AG10803 (cell line): Measurements from ENCODE around the gene NCK2.
"Not testable (repeated sequence)": the region's sequence is repeated elsewhere in the genome, so short reads cannot be mapped to it uniquely, and the experiment has no call there.

Experiments
- DNase-seq: peaks from one replicate; pipeline ENCODE4 v3.0.0; 2010; ENCODE audit warnings: low read depth
- H3K4me3 ChIP-seq: 2 replicates; pipeline ENCODE4 v1.5.1; 2011; ENCODE audit warnings: mild to moderate bottlenecking, low read length, control low read depth
- TF ChIP-seq, protein P1 (sequence below): conservative IDR thresholded peaks from 2 replicates; pipeline ENCODE4 v1.5.1; 2011; ENCODE audit warnings: mild to moderate bottlenecking, low read length, control low read depth, inconsistent platforms

NCK2 gene

DNA sequence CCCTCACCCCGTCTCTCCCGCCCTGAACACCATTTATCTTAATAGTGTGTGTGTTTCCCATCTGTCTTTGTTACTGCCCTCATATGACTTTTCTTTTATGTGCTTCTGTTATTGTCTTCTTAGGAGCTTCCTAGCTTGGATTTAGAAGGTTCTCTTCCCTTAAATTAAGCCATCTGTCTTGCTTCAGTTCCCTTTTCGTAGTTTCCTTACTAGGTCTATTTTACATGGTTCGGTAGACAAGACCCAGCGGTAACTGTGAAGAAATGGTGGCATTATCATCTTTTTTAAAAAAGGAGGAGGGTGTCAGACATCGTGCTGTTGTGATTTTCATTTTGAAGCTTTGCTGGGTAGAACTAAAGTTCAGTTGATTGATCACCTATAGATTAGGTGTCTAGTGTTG lies 10.3 kb downstream of the NCK2 start:
- TF ChIP-seq, protein P1, sequence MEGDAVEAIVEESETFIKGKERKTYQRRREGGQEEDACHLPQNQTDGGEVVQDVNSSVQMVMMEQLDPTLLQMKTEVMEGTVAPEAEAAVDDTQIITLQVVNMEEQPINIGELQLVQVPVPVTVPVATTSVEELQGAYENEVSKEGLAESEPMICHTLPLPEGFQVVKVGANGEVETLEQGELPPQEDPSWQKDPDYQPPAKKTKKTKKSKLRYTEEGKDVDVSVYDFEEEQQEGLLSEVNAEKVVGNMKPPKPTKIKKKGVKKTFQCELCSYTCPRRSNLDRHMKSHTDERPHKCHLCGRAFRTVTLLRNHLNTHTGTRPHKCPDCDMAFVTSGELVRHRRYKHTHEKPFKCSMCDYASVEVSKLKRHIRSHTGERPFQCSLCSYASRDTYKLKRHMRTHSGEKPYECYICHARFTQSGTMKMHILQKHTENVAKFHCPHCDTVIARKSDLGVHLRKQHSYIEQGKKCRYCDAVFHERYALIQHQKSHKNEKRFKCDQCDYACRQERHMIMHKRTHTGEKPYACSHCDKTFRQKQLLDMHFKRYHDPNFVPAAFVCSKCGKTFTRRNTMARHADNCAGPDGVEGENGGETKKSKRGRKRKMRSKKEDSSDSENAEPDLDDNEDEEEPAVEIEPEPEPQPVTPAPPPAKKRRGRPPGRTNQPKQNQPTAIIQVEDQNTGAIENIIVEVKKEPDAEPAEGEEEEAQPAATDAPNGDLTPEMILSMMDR = no peak
- no peak for DNase-seq
- no peak overlapping the region for H3K4me3 ChIP-seq

DNA sequence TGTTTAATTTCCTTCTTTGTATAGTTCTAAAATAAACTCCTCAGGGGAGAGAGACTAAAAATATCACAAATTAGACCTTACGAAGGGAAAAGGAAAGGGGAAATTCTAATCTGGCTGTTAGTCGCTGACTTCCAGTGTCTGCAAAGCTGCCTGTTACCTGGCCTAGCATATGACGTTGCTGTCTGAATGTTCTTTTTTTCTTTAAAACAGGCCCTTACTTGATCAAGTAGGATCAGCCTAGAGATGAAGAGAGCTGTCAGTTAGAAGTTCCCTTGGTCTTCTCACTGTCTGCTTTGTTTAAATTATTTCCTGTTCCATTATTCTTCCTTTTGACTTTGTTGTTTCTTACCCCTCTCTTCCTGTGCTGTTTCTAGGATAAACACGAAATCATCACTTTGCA lies 11.2 kb downstream of the NCK2 start:
- TF ChIP-seq, protein P1 = no peak
- DNase-seq = no peak
- H3K4me3 ChIP-seq = no peak overlapping the region

DNA sequence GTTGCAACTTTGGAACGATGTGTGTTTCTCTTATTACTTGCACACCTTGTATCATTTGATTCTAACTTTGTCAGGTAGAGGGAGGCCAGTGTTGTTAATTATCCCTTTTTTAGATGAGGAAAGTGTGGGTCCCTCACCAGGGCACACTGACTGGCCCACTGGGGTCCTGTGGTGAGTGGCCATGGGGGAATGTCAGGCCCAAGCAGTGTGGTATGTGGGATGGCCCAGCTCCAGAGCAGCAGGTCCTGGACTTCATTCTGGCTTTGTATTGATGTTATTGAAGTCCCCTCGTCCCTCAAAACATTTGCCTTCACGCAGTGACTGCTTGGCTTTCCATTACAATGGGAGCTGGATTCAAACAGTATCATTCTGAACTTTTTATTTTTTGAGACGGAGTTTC lies 11.7 kb downstream of the NCK2 start:
- TF ChIP-seq, protein P1 = no peak
- no peak for DNase-seq
- H3K4me3 ChIP-seq = no peak overlapping the region

DNA sequence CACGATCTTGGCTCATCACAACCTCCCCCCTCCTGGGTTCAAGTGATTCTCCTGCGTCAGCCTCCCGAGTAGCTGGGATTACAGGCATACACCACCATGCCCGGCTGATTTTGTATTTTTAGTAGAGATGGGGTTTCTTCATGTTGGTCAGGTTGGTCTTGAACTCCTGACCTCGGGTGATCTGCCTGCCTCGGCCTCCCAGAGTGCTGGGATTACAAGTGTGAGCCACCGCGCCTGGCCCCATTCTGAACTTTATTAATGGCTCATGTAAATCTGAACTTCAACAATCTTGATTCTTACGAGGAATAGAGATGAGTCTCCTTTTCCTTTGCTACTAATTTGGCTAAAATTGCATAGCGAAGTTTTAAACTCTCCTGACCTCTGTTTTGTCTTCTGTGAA lies 12.2 kb downstream of the NCK2 start:
- H3K4me3 ChIP-seq, DNase-seq: not testable (repeated sequence)

DNA sequence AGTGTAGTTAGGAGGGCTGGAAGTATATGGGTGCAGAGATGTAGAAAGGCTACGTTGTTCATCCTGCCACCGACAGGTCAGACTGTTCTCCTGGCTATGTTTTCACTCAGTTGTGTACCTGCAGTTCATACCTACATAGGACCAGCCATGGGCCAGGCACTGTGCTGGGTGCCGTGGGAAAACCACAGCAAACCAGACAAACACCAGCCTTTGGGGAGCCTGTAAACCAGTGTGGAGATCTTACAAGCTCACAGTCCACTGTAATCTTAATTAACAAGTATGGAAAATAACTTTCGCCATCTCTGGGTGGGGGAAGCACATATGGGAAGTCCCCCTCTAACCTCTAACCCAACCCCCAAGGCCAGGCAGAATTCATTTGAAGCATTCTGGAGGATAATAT lies 12.7 kb downstream of the NCK2 start:
- no peak for DNase-seq
- TF ChIP-seq, protein P1 = no peak
- H3K4me3 ChIP-seq = no peak overlapping the region

DNA sequence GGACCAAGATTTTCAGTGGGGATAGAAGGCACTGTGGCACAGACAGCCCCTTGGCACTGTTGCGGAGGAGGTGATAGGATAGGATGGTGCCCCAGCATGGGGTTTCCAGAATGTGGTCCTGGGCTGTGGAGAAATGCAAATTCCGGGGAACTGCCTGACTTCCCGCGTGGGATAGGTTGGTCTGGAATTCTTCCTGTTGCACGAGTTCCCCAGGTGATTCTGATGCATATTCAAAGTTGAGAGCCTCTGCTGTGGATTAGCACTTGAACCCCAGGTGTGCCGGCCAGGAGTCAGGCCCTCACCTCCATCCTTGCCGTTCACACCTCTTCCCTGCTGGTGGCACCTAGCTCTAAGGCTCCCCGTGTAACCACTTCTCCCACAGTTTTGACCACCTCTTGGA lies 15.5 kb downstream of the NCK2 start:
- DNase-seq = no peak
- TF ChIP-seq, protein P1 = no peak
- H3K4me3 ChIP-seq = no peak overlapping the region

DNA sequence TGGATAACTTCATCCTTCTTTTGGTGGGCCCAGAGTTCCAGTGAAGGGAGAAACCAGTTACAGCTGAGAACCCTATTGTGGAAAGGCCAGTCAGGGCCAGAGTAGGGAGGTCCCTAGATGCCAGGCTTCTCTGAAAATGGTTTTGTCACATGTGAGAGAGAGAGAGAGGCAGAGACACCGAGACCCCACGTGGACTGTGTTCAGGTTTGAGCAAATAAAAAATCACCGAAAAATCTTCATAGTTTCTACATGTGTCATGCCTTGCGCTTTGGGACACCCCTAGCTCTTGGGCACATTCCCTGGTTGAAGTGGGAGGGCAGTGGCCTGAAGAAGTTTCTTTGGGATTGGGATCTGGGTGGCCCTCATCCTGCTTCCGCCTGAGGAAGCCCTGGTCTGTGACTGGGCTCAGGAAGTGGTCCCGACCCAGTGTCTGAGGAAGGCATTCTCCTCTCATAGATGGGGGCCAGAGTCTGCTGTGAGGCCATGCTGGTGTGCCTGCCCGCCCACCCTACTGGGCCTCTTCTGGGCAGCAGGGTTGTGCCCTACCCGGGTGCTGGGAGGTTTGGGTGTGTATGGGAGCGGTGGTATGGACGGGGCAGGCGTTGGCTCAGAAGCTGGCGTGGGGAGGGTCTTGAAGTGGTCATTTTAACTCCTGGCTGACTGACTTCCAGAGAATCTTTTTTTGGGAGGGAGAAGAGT lies 16.1 kb downstream of the NCK2 start:
- TF ChIP-seq, protein P1 = no peak
- H3K4me3 ChIP-seq = no peak overlapping the region
- DNase-seq = no peak
